Esophagus squamous epithelium (tissue), 4 donors: ENCODE measurements around the gene GRAMD4.

Source experiments
- POLR2A ChIP-seq, 4 donors: fragments of 450-650 bp; IDR thresholded peaks; one replicate each; pipeline ENCODE4 v1.6.1; 2017; ENCODE audit warnings: antibody characterized with exemption in 4 of 4, mild to moderate bottlenecking in 4 of 4, moderate library complexity in 3 of 4
- TF ChIP-seq, protein P1 (sequence below), 6 experiments: fragments of 450-650 bp in 4 of 6; fragments of 200-600 bp in 2 of 6; sonication (generic) in 2 of 6; IDR thresholded peaks; one replicate each; pipeline ENCODE4 v1.5.1; 2016 to 2019; ENCODE audit warnings: antibody characterized with exemption in 6 of 6, mild to moderate bottlenecking in 4 of 6, moderate library complexity in 4 of 6

DNA sequence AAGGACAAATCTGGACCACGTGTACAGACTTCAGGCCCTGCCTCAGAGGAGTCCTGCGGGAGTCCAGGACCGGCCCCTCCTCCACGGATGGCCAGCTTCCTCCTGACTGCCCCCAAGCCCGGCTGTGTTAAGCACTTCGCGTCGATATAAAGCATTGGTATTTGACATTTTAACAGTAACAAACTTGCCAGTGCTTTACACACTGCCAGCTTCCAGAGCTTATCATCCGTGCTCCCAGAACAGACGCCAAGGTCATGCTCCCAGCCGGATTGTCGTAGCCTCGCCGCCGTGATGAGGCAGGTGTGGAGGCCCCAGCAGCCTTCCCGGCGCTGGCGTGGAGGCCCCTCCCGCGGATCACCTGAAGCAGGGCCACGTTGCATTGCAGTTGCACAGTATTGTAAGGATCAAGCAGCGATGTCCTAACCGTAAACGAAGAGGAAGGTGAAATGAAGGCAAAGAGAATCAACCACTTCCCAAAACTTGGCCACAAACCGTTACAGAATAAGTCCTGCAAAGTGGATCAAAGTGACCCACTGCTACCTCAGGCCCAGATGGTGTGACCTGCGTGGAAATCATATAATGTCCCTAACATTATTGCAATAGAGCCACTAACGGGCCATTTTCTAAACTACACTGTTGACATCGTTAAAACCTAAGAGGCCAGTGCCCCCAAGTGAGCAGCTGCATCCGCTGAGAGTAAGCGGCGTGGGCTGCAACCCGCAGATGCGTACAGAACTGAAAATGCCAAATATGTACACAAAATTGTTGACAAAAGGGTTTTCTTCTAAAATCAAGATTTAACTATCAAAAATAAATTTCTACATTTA is 66.2 kb downstream of the GRAMD4 start:
- TF ChIP-seq, protein P1, sequence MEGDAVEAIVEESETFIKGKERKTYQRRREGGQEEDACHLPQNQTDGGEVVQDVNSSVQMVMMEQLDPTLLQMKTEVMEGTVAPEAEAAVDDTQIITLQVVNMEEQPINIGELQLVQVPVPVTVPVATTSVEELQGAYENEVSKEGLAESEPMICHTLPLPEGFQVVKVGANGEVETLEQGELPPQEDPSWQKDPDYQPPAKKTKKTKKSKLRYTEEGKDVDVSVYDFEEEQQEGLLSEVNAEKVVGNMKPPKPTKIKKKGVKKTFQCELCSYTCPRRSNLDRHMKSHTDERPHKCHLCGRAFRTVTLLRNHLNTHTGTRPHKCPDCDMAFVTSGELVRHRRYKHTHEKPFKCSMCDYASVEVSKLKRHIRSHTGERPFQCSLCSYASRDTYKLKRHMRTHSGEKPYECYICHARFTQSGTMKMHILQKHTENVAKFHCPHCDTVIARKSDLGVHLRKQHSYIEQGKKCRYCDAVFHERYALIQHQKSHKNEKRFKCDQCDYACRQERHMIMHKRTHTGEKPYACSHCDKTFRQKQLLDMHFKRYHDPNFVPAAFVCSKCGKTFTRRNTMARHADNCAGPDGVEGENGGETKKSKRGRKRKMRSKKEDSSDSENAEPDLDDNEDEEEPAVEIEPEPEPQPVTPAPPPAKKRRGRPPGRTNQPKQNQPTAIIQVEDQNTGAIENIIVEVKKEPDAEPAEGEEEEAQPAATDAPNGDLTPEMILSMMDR (IDR thresholded peaks at IDR 0.05) = no peak
- no peak for TF ChIP-seq POLR2A (IDR thresholded peaks at IDR 0.05)
